Stimulated activated CD4-positive, alpha-beta T cell treated with anti-CD3 and anti-CD28 coated beads, Interleukin-12 subunit alpha, Interleukin-12 subunit beta, amount 100 ng/mL, for 4 hours (primary cell): ENCODE results near the gene ASCL4.
"Not testable (repeated sequence)": the region's sequence is repeated elsewhere in the genome, so short reads cannot be mapped to it uniquely, and the experiment has no call there.

Experiments used
- DNase-seq: peaks from one replicate; pipeline ENCODE4 v3.0.0-alpha.2; 2020

Gene ASCL4, protein sequence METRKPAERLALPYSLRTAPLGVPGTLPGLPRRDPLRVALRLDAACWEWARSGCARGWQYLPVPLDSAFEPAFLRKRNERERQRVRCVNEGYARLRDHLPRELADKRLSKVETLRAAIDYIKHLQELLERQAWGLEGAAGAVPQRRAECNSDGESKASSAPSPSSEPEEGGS

GRCh38 chr12:107774349-107775029 is at the start of gene ASCL4:
Gene ASCL4, plus strand, starts transcription at chr12:107774704. Its CDS starts 515 bp downstream, at chr12:107775219.
- no peak for DNase-seq

DNA sequence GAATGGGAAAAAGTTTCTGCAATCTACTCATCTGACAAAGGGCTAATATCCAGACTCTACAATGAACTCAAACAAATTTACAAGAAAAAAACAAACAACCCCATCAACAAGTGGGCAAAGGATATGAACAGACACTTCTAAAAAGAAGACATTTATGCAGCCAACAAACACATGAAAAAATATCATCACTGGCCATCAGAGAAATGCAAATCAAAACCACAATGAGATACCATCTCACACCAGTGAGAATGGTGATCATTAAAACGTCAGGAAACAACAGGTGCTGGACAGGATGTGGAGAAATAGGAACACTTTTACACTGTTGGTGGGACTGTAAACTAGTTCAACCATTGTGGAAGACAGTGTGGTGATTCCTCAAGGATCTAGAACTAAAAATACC is 47.2 kb upstream of the ASCL4 start:
- DNase-seq = not testable (repeated sequence)

DNA sequence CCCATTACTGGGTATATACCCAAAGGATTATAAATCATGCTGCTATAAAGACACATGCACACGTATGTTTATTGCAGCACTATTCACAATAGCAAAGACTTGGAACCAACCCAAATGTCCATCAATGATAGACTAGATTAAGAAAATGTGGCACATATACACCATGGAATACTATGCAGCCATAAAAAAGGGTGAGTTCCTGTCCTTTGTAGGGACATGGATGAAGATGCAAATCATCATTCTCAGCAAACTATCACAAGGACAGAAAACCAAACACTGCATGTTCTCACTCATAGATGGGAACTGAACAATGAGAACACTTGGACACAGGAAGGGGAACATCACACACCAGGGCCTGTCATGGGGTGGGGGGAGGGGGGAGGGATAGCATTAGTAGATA is 46.8 kb upstream of the ASCL4 start:
- not testable (repeated sequence) for DNase-seq

DNA sequence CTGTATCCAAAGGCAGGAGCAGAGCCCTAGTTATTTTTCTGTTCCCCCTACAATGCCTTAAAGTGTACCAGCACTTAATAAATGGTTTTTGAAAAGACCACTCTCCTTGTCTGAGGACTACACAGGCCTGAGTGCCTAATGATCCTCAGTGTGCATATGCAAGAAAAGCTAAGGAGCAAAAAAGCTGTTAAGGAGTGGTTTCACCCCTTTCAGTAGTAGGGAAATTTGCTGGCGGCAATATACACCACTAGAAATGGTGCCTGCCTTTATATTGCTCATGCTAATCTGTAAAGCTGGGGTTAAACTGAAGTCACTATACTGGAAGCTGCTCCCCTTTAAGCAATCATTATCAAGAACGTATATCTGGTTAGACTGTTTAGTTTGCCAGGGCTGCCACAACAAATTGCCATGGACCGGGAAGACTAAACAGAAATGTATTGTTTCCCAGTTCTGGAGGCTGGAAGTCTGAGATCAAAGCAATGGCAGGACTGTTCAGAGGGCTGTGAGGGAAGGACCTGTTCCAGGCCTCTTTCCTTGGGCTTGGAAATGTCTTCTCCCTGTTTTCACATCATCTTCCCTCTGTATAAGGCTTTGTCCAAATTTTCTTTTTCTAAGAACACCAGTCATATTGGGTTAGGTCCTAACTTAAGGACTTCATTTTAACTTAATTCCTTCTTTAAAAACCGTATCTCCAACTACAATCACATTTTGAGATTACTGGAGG is 43.7 kb upstream of the ASCL4 start:
- no peak for DNase-seq

DNA sequence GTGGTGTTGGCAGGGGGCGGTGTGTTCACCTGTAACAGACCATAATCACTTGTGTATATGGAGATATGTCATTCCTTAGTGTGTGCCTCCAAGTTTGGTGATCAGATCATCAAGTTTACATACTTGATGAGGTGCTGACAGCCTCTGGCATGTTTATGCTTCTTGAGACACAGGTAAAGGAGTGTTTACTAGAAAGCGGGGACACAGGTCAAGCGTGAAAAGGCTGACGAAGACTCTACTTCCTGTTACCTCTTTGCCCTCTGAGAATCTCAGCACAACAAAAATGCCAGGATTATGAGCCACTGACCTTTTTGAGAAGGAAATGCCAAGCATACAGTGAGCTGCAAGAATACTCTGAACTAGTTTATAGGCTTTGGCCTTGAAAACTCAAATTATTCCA is 43.1 kb upstream of the ASCL4 start:
- DNase-seq = no peak

DNA sequence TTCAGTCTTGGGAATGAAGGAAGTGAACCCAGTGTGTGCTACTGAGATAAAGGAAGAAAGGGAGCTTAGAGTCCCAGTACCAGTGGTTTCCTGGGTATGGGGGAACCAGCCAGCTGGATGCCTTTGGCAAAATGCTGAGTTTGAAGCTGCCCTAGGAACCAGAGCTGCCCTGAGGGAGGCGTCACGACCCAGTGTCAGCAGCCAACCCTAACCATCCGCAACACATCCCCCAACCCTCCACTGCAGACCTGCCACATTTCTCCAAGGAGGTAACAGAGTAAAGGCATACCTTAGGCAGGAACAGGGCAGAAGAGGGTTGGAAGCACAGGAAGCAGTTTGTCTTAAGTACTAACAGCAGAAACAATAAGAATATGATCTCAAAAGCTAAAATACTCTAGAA is 42.1 kb upstream of the ASCL4 start:
- DNase-seq = no peak

GRCh38 chr12:107734139-107734538 is 40.4 kb upstream of the ASCL4 start:
- DNase-seq = no peak

DNA sequence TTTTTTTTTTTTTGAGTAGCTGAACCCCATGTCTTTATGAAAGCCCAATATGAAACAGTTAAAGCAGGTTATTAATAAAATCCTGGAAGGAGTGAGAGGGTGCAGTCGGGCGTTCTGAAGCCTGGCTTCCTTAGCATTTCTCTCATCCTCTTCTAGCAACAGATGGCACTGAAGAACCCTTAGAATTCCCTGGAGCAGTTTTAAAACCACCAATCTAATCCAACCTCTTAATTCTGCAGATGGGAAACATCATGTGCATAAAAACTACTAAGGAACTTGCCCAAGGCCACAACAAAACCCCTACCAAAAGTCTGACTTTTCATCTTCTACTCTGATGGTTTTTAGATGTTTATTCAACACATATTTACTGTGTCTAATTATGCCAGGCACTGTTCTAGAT is 38.7 kb upstream of the ASCL4 start:
- no peak for DNase-seq

- DNase-seq = no peak
Observed at GRCh38 chr12:107736914-107737313, 37.6 kb upstream of the ASCL4 start.

DNA sequence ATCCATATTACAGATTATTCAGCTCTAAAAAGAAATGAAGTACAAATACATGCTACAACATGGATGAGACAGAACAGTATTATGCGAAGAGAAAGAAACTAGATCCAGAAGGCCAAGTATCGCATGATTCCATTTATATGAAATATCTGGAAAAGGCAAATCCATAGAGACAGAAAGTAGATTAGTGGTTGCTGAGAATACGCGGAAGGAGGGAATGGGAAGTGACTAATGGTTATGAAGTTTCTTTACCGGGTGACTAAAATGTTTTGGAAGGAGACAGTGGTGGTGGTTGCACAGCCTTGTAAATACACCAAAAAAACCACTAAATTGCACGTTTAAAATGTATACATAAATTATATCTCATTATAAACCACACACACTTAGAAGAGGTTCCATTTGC is 26.0 kb upstream of the ASCL4 start:
- no peak for DNase-seq

GRCh38 chr12:107749083-107749482 is 25.4 kb upstream of the ASCL4 start:
- DNase-seq = no peak

GRCh38 chr12:107759410-107759809 is 15.1 kb upstream of the ASCL4 start:
- no peak for DNase-seq

- peak; percentile 26 for DNase-seq
Observed at GRCh38 chr12:107760207-107760808, 14.2 kb upstream of the ASCL4 start.

- peak; percentile 87 for DNase-seq
Observed at GRCh38 chr12:107760809-107761501, 13.5 kb upstream of the ASCL4 start, which contains the start of gene PRDM4. Gene PRDM4, minus strand, starts transcription at chr12:107761137. Its CDS starts 622 bp downstream, at chr12:107760515.

- DNase-seq = no peak
Observed at GRCh38 chr12:107761502-107761904, 13.0 kb upstream of the ASCL4 start.

DNA sequence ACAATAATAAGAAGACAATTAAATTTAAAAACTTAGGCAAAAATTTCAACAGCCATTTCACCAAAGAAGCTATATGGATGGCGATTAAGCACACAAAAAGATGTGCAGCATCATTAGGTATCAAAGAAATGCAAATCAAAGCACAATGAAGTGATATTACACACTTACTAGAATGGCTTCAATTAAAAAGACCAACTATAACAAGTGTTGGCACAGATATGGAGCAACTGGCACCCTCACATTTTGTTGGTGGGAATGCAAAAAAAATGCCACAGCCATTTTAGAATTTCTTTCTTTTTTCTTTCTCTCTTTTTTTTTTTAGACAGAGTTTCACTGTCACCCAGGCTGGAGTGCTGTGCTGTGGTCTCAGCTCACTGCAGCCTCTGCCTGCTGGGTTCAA is 11.6 kb upstream of the ASCL4 start:
- no peak for DNase-seq

- no peak for DNase-seq
Observed at GRCh38 chr12:107764626-107765025, 9.9 kb upstream of the ASCL4 start.

DNA sequence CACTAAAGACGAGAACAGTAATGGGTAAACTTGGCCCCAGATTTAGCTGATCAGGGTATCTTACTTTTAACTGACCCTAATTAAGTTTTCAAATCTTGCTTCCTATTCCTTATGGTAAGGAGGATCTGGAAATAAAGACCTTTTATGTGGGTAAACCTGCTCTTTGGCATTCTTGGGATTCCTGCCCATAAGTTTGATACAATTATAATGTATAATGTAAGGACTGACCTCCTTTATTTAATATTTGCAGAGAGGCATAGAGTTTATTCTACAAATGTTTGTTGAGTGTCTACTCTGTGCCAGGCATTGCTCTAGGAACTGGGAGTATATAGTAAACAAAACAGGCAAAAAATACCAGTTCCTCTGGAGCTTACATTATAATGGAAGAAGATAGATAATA is 9.2 kb upstream of the ASCL4 start:
- no peak for DNase-seq

DNA sequence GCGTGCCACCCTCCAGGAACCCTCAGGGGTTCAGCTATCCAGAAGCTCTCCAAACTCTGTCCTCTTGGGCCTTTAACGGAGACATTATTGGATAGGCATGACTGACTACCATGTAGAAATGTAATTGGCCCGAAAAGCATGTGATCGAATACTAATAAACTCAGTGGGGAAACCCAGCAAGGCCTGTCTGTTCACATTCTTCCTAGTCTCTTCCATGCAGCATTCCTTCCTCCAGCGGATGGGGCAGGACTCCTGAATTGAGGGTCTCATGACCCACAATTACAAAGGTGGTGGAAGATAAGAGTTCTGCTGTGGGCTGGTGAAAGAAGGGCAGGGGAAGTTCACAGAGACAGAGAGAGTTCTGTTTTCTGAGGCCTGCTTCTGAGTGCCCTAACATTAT is 7.0 kb upstream of the ASCL4 start:
- no peak for DNase-seq

DNA sequence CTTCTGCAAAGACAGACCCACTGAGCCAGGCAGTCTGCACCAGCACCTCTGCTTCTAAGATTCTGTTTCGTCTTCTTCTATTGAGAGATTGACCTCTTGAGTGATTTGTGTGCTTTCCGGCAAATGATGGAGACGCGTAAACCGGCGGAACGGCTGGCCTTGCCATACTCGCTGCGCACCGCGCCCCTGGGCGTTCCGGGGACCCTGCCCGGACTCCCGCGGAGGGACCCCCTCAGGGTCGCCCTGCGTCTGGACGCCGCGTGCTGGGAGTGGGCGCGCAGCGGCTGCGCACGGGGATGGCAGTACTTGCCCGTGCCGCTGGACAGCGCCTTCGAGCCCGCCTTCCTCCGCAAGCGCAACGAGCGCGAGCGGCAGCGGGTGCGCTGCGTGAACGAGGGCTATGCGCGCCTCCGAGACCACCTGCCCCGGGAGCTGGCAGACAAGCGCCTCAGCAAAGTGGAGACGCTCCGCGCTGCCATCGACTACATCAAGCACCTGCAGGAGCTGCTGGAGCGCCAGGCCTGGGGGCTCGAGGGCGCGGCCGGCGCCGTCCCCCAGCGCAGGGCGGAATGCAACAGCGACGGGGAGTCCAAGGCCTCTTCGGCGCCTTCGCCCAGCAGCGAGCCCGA is 703 bp downstream of the ASCL4 start:
- no peak for DNase-seq

GRCh38 chr12:107776171-107776570 is 1.7 kb downstream of the ASCL4 start:
- DNase-seq = no peak

GRCh38 chr12:107778383-107779025 is 4.0 kb downstream of the ASCL4 start:
- DNase-seq = no peak
